ENCODE data around the gene FAM241A.
"Not testable (repeated sequence)": the region's sequence is repeated elsewhere in the genome, so short reads cannot be mapped to it uniquely, and the experiment has no call there.

The FAM241A gene

DNA sequence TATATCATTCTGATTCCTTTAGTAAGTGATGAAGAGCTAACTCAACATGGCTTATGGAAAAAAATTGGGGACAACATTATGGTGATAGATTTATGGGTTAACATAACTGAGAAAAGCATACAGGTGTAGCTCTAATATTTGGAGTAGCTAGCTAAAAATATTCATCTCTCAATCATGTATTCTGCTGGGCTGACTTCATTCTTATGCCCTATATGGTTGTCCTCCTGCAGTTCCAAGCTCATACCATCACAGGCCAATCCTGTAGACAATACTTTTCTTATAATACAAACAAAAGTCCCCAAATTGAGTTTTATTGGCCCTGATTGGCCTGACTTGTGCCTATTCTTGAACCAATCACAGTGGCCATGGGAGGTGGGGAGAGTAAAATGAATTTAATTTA, 6.7 kb upstream of the FAM241A start:
- no peak for DNase-seq (ENCODE audit: low spot score)

DNA sequence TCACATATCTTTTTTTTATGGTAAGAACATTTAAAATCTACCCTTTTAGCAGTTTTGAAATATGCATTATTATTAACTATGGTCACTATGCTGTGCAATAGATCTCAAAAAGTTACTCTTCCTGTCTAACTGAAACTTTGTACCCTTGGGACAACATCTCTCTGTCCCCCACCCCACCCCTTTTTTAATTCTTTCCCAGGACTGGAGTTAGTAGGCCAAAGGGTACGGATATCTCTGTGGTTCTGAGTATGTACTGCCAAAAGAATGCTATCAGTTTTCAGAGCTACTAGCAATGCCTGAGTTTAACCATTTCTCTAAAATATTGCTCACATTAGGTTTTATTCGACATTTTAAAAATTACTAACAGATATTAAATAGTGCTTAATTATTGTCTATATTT, 4.7 kb upstream of the FAM241A start:
- DNase-seq (ENCODE audit: low spot score), result no peak

DNA sequence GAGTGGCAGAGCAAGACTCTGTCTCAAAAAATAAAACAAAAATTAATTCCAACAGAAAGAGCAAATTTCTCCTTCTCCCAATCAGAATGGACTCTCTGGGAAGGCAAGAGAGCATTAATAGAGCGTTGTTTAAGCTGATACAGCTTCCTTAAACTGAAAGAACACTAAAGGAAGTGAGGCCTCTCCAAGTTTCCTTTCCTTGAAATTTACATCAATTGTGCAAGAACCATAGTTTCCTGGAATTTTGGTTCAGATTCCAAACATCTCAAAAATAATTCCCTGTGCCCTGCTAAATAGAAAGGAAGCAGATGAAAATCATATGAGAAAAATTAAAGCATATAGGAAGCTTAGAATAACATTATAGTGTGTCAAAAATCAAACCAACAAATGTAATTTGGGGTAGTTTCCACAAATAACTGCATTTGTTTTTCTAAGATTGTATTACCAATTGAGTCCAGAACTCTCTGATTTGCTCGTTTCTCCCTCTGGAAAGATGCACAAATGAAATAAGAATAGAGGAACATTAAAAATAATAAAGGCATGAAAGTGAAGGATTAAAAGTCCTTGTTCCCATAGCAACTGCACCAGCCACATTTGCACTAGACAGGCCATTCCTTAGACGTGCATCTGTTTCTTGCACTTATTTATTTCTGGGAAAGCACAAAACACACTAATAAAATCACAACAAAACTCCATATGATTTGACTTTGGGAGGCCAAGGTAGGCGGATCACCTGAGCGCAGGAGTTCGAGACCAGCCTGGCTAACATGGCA, 3.7 kb upstream of the FAM241A start:
- DNase-seq (ENCODE audit: low spot score), result no peak

DNA sequence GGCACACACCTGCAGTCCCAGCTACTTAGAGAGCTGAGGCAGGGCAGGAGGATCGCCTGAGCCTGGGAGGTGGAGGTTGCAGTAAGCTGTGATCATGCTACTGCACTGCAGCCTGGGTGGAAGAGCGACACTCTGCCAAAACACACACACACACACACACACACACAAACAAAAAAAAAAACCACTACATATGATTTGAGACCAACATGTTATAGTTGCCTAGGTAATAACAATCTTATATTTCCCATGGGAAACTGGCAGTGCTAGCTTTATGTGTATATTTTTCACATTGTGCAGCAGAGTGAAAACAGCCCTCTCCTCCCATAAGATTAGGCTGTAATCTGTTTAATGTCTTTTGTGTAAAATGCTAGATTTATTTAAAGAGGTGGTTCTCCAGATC, 3.1 kb upstream of the FAM241A start:
- no peak for DNase-seq (ENCODE audit: low spot score)

DNA sequence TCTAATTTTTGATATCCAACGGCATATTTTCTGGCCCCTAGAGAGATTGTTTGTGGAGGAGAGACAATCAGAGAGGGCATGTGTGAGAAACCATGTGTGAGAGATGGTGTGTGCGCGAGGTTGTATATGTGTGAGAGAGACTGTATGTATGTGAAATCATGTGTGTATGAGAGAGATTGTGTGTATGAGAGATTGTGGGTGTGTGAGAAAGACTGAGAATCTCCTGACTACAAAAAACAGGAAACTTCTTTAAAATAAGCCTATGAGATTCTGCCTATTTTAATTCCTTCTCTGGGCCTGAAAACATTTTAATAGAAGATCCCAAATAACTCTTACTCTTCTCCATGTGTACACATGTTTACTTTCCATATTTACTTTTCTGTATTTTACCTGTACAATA, 1.5 kb upstream of the FAM241A start:
- DNase-seq (ENCODE audit: low spot score), result no peak

DNA sequence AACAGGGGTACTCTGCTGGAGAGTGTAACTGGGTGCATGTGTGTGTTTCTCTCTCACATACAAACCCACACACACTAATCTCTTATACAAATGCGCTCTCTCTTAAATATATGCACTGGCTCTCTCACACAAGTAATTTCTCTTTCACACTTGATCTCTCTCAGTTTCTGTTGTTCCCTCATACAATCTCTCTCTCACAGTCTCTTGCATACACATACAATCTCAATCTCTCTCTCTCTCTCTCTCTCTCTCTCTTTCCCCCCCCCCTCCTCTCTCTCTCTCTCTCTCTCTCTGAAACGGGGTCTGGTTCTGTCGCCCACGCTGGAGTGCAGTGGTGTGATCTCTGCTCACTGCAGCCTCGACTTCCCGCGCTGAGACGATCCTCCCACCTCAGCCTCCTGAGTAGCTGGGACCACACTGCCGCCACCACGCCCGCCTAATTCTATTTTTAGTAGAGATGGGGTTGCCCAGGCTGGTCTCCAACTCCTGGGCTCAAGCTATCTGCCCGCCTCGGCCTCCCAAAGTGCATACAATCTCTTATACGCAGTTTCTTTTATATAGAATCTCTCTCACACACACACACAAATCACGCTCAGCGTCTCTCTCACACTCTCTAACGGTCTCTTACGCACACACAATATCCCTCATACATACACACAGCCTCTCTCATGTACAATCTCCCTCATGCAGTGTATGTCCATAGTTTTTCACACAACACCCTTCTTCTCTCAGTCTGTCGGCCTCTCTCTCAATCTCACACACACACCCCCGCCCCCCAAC, 518 bp upstream of the FAM241A start:
- DNase-seq (ENCODE audit: low spot score), result no peak

DNA sequence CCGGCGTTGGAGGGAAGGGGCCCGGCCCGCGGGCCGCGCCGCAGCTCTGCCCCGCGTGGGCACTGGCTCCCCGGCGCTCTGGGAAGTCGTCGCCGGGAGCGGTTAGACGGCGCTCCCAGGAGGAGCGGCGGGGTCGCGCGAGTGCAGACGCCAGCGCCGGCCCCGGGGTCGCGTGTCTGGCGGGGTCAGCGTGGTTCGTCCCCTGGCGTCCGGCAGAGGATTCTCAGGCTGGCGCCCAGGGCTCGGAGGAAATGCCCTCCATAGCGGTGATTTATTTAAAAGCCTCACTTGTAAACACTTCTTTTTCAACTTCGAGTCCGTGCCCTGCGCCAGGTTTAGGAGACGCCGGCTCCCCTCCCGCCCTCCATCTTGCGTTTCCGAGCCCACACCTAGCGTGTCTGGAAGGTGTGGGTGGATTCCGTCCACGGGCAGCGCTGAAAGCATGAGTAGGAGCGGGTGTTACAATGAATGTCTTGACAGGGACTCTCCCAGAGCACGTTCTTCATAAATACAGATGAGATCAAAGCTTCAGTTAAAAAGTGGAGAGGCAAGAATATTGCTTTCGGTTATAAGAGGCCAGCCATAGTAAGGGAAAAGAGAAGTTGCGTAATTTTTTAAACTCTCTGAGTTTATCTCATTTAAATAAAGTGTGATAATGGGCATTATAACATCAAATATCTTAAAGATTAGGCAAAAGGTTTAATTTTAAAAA, 692 bp downstream of the FAM241A start:
- DNase-seq (ENCODE audit: low spot score), result peak; percentile 46

DNA sequence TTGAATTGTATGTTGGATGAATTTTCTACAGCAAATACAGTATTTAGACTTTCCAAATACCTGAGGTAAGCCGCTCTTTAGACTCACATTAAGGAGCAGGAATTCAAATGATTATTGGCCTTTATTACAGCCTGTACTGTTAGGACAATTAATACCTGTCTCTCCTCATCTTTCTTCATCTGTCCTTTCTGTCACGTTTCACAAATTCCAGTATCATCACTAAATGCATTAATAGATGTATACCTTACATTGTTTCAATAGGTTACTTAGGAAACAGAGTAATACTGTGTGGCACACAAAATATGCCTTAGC, 1.2 kb downstream of the FAM241A start:
- no peak for DNase-seq (ENCODE audit: low spot score)

DNA sequence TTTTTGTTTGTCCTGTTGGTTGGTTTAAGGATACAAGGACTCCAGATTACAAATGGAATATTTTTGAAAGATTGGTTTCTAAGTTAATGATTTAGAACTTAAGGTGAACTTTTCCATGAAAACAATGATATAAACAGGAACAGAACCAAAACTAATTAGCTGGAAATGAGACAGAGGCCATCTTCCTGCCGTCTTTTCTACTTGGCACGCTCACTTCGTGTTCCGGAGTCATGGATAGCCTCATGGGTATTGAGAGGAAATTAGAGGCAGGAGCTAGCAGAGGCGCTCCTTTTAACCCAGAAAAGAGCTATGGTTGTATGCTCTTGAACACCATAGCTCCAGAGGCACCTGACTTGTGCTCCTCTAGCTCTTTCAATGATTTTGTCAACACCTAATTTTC, 2.4 kb downstream of the FAM241A start:
- DNase-seq (ENCODE audit: low spot score), result no peak

DNA sequence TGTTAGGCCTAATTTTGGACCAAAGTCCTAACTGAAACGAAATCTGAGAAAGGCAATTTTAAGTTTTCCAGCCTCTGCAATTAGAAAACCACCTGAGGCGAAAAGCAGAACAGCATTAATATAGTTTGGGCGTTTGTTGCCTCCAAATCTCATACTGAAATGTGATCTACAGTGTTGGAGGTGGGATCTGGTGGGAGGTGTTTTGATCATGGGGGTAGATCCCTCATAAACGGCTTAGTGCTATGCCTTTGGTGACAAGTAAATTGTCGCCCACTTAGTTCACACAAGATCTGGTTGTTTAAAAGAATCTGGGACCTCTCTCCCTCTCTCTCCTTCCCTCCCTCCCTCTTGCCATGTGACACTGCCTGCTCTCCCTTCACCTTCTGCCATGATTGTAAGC, 5.7 kb downstream of the FAM241A start:
- DNase-seq (ENCODE audit: low spot score), result no peak

DNA sequence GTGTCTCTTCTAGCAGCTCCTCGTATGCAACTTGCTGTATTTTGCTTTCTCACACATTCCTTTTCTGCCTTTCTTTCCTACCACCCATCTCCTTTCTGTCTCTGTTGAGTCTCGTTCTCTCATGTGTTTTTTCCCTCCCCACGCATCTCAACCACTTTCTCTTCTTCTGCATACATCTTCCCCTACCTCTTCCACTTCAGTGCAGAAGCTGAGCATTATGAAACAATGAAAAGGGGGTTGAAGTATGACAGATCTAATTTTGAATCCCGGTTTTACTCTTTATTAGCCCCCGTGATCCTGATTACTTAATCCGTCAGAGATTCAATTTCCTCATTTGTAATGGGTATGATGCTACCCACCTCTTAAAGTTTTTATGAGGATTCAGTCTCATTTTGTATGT, 7.3 kb downstream of the FAM241A start:
- DNase-seq (ENCODE audit: low spot score), result no peak

DNA sequence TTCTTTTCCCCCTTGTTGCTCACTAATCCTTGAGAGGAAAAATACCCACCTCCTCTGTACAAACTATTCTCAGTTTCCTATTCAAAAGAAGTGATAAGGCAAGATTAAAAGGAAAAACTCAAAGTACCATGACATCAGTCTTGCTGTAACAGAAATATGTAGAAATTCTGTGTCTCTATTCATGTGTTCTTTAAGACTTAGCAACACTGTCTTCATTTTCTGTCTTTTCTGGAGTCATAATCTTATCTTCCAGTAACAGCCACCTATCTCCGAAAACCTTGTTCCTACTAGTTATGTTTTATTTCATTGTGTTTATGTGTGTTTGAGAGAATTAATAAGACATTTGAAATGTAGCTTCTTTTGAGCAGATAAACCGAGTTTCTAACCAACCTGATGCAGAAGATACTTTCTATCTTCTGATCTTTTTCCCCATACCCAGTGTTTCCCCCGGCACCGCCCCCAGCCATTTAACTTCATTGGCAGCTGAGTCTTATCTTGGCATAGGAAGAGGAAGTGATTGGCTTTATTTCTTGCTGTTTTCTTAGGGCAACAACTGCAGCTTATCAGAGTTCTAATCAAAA, 8.0 kb downstream of the FAM241A start:
- no peak for DNase-seq (ENCODE audit: low spot score)

DNA sequence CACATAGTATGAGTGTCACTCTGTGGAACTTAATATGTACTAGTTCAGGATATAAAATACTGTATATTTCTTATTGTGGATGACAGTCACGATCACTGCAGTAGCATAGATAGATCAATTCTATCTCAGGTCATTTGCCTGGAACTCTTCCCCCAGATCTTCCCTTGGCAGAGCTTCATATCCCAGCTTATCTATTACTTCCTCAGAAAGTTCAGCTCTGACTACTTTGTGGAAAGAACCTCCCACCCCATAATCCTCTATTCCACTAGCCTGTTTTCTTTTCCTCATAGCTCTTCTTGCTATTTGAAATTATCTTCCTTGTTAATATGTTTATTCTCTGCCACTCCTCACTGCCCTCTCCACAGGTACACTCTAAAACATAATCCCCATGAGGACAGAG, 10.9 kb downstream of the FAM241A start:
- DNase-seq (ENCODE audit: low spot score), result no peak

DNA sequence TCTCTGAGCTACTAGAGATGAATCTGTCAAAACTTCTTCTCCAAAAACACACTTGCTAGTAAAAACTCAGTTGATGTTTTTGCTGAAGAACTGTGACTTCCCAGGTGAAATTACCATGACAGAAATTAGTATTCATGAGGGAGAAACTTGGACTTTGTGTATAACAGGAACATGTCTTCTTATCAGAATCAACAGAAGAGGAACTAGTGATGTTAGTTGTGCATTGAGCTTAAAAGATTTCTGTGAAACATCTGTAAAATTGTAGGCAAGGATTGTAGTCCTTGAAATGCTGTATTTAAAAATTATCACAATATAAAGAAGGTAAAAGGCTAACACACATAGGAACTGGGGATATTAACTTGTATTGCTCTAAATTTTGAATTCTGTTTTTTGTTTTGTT, 11.3 kb downstream of the FAM241A start:
- DNase-seq (ENCODE audit: low spot score), result no peak

DNA sequence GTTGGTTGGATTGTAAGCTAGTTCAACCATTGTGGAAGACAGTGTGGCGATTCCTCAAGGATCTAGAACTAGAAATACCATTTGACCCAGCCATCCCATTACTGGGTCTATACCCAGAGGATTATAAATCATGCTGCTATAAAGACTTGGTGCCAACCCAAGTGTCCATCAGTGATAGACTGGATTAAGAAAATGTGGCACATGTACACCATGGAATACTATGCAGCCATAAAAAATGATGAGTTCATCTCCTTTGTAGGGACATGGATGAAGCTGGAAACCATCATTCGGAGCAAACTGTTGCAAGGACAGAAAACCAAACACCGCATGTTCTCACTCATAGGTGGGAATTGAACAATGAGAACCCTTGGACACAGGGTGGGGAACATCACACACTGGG, 18.5 kb downstream of the FAM241A start:
- not testable (repeated sequence) for DNase-seq (ENCODE audit: low spot score)

DNA sequence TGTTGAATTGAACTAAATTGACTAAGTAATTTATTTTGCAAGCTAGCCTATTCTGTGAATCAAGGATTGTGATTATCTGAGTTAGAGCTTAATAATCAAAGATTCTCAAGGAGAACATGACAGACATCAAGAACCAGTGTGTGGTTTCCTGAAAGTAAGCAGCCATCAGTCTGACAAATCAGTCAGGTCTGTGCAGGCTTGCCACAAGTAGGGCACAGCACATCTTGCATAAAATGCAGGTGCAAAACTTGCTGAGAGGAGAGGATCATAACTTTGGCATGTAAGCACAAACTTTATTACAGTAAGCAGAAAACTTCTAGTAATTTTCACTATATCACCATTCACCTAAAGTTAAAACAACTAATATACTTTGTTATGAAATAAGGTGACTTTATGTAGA, 22.5 kb downstream of the FAM241A start:
- DNase-seq (ENCODE audit: low spot score), result peak; percentile 53

DNA sequence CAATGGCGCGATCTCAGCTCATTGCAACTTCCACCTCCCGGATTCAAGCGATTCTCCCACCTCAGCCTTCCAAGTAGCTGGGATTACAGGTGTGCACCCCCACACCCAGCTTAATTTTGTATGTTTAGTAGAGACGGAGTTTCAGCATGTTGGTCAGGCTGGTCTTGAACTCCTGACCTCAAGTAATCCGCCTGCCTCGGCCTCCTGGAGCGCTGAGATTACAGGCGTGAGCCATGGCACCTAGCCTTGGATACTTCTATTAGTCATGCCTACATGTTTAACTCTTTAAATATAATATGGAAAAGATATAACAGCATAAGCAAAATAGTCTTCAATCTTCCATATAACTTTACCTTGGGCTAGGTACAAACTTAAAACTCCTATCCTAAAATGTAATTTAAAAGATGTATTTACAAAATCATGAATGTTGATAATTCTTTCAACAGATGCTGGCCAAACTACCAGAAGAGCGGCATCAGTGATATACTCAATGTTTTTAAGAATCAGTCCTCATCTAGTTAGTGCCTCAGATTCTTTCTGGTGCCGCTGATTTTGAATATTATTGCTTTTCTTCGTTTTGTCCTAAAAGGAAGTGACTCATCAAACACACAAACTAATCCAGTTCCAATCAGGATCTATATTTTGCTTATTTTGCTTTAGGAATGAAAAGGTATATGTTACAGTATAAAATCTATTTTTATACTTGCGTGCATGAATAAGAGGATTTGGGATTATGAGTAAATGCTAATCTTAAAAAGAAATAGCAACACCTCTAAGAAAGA, 23.7 kb downstream of the FAM241A start:
- no peak for DNase-seq (ENCODE audit: low spot score)

DNA sequence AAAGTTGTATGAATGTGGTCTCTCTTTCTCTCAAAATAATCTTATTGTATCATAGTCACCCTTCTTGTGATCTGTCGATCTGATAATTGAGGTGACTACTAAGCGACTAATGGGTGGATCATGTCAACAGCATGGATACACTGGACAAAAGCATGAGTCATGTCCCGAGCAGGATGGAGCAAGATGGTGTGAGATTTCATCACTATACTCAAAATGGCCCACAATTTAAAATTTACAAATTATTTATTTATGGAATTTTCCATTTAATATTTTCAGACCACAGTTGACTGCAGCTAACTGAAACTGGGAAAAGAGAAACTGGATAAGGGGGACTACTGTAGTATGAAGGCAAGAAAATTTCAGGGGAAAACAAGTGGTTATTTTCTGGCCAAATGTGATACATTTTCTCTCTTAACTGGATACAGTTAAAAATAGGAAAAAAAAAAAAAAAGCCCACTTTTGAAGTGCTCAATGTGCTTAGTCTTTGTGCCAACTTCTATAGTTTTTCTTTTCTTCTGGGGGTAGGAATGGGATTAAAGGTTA, 25.3 kb downstream of the FAM241A start:
- no peak for DNase-seq (ENCODE audit: low spot score)

DNA sequence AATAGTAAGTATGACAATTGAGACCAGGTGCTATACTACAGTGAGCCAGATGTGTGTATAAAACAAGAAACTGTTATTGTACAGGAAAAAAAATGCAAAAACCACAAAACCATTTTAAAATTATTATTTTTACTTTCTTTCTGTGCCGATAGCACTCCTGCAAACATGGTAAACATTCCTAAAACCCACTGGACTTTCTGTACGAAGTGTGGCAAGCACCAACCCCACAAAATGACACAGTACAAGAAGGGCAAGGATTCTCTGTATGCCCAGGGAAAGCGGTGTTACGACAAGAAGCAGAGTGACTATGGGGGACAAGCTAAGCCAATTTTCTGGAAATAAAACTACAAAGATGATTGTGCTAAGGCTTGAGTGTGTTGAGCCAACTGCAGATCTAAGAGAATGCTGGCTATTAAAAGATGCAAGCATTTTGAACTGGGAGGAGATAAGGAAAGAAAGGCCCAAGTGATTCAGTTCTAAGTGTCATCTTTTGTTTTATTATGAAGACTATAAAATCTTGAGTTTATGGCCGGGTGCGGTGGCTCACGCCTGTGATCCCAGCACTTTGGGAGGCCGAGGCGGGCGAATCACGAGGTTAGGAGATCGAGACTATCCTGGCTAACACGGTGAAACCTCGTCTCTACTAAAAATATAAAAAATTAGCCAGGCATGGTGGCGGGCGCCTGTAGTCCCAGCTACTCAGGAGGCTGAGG, 26.0 kb downstream of the FAM241A start:
- not testable (repeated sequence) for DNase-seq (ENCODE audit: low spot score)

DNA sequence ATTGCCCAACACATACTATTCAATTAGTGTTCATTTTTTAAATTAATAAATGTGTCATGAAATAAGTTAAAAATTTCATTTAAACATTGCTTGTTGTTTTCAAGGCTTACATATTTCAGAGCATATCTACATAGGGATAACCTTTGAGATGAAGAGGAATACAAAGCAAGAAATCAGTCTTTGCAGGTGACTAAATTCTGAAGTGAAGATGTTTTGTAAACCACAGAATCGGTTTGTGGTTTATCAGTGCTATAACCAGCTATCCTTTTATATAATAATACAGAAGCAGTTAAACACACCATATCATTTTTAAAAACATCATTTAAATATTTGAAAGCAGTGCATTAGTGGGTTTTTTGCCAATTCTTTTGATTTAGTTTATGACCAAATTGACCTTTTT, 26.9 kb downstream of the FAM241A start:
- DNase-seq (ENCODE audit: low spot score), result no peak
